Activated naive CD4-positive, alpha-beta T cell treated with anti-CD3 and anti-CD28 coated beads, Interleukin-2, amount 10 ng/mL, durations not matched to agents 7 days and 5 days (primary cell): ENCODE measurements around the gene WASL.

Experiments used
- CTCF ChIA-PET: fragments of 350-600 bp; sonication (Branson Sonifier 250); formaldehyde crosslinking; loops from one replicate; lab custom pipeline; 2021; ENCODE audit warnings: antibody characterized with exemption; lab: Charles Lee
- DNase-seq: peaks from one replicate; pipeline ENCODE4 v3.0.0-alpha.2; 2020
- H3K27ac Mint-ChIP-seq: one replicate; pipeline ENCODE4 v1.8.0; 2021; ENCODE audit warnings: mild to moderate bottlenecking, moderate library complexity, mixed read lengths
- H3K27me3 Mint-ChIP-seq: one replicate; pipeline ENCODE4 v1.8.0; 2021; ENCODE audit warnings: mild to moderate bottlenecking, mixed read lengths
- H3K36me3 Mint-ChIP-seq: one replicate; pipeline ENCODE4 v1.8.0; 2021; ENCODE audit warnings: mixed read lengths
- H3K4me1 Mint-ChIP-seq: one replicate; pipeline ENCODE4 v1.8.0; 2021; ENCODE audit warnings: mixed read lengths
- H3K4me3 Mint-ChIP-seq: one replicate; pipeline ENCODE4 v1.8.0; 2021; ENCODE audit warnings: mild to moderate bottlenecking, moderate library complexity, mixed read lengths
- H3K9me3 Mint-ChIP-seq: one replicate; pipeline ENCODE4 v1.8.0; 2021; ENCODE audit warnings: mixed read lengths

Gene WASL

GRCh38 chr7:123681561-123681960 lies 67.2 kb downstream of the WASL start:
- H3K36me3 Mint-ChIP-seq: peaks cover 6% of the 10 kb centered on the region
- no peak overlapping the region for H3K4me3 Mint-ChIP-seq
- H3K27me3 Mint-ChIP-seq: no peaks in the 10 kb centered on the region
- DNase-seq: no peak
- CTCF ChIA-PET: interaction anchor here (1.1 to 1.5 kb wide), 4 partner anchors 9 to 184 kb away, joined by 3 to 17 read pairs (median 6); no protein-coding TSS in a partner anchor
- no peak overlapping the region for H3K27ac Mint-ChIP-seq
- H3K9me3 Mint-ChIP-seq: no peaks in the 10 kb centered on the region
- no peaks in the 10 kb centered on the region for H3K4me1 Mint-ChIP-seq

GRCh38 chr7:123680580-123680979 lies 68.2 kb downstream of the WASL start:
- H3K27me3 Mint-ChIP-seq: no peaks in the 10 kb centered on the region
- CTCF ChIA-PET: no interaction called here
- H3K4me1 Mint-ChIP-seq: no peaks in the 10 kb centered on the region
- peaks cover 6% of the 10 kb centered on the region for H3K36me3 Mint-ChIP-seq
- no peaks in the 10 kb centered on the region for H3K9me3 Mint-ChIP-seq
- no peak overlapping the region for H3K27ac Mint-ChIP-seq
- no peak overlapping the region for H3K4me3 Mint-ChIP-seq
- no peak for DNase-seq

- CTCF ChIA-PET: no interaction called here
- no peak overlapping the region for H3K27ac Mint-ChIP-seq
- no peak overlapping the region for H3K4me3 Mint-ChIP-seq
- H3K36me3 Mint-ChIP-seq: peaks cover 6% of the 10 kb centered on the region
- DNase-seq: no peak
- H3K27me3 Mint-ChIP-seq: no peaks in the 10 kb centered on the region
- H3K9me3 Mint-ChIP-seq: no peaks in the 10 kb centered on the region
- no peaks in the 10 kb centered on the region for H3K4me1 Mint-ChIP-seq
Observed at GRCh38 chr7:123679614-123680013, 69.2 kb downstream of the WASL start.

GRCh38 chr7:123677061-123677715 lies 71.6 kb downstream of the WASL start:
- Mint-ChIP-seq H3K4me1 (no peaks in the 10 kb centered on the region), H3K27ac (no peak overlapping the region), H3K9me3 (no peaks in the 10 kb centered on the region), H3K4me3 (no peak overlapping the region), H3K27me3 (no peaks in the 10 kb centered on the region), H3K36me3 (no peaks in the 10 kb centered on the region)
- DNase-seq: no peak
- CTCF ChIA-PET: no interaction called here

- no peaks in the 10 kb centered on the region for H3K4me1 Mint-ChIP-seq
- CTCF ChIA-PET: interaction anchor here (1.0 kb wide), 1 partner anchor 26 kb away, joined by 3 read pairs; no protein-coding TSS in a partner anchor
- no peak overlapping the region for H3K27ac Mint-ChIP-seq
- no peaks in the 10 kb centered on the region for H3K9me3 Mint-ChIP-seq
- H3K27me3 Mint-ChIP-seq: no peaks in the 10 kb centered on the region
- no peak overlapping the region for H3K4me3 Mint-ChIP-seq
- DNase-seq: no peak
- no peaks in the 10 kb centered on the region for H3K36me3 Mint-ChIP-seq
Observed at GRCh38 chr7:123675181-123675473, 73.7 kb downstream of the WASL start.

GRCh38 chr7:123674399-123675180 lies 74.2 kb downstream of the WASL start:
- Mint-ChIP-seq H3K4me3 (no peak overlapping the region), H3K27ac (no peak overlapping the region), H3K36me3 (no peaks in the 10 kb centered on the region), H3K4me1 (no peaks in the 10 kb centered on the region), H3K9me3 (no peaks in the 10 kb centered on the region), H3K27me3 (no peaks in the 10 kb centered on the region)
- no peak for DNase-seq
- CTCF ChIA-PET: interaction anchor here (1.0 kb wide), 1 partner anchor 27 kb away, joined by 3 read pairs; no protein-coding TSS in a partner anchor

- H3K4me3 Mint-ChIP-seq: no peak overlapping the region
- H3K4me1 Mint-ChIP-seq: no peaks in the 10 kb centered on the region
- no peak overlapping the region for H3K27ac Mint-ChIP-seq
- no peaks in the 10 kb centered on the region for H3K27me3 Mint-ChIP-seq
- CTCF ChIA-PET: interaction anchor here (1.0 kb wide), 1 partner anchor 27 kb away, joined by 3 read pairs; no protein-coding TSS in a partner anchor
- H3K9me3 Mint-ChIP-seq: no peaks in the 10 kb centered on the region
- no peaks in the 10 kb centered on the region for H3K36me3 Mint-ChIP-seq
- no peak for DNase-seq
Observed at GRCh38 chr7:123673752-123674398, 74.9 kb downstream of the WASL start.

- H3K9me3 Mint-ChIP-seq: no peaks in the 10 kb centered on the region
- CTCF ChIA-PET: no interaction called here
- no peaks in the 10 kb centered on the region for H3K4me1 Mint-ChIP-seq
- no peaks in the 10 kb centered on the region for H3K27me3 Mint-ChIP-seq
- no peak for DNase-seq
- H3K4me3 Mint-ChIP-seq: no peak overlapping the region
- no peaks in the 10 kb centered on the region for H3K36me3 Mint-ChIP-seq
- H3K27ac Mint-ChIP-seq: no peak overlapping the region
Observed at GRCh38 chr7:123673137-123673732, 75.6 kb downstream of the WASL start.

GRCh38 chr7:123669485-123669884 lies 79.3 kb downstream of the WASL start:
- Mint-ChIP-seq H3K27ac (no peak overlapping the region), H3K9me3 (no peaks in the 10 kb centered on the region), H3K36me3 (no peaks in the 10 kb centered on the region), H3K4me1 (no peaks in the 10 kb centered on the region), H3K27me3 (peaks cover 10% of the 10 kb centered on the region), H3K4me3 (no peak overlapping the region)
- CTCF ChIA-PET: no interaction called here
- no peak for DNase-seq

GRCh38 chr7:123666492-123666891 lies 82.3 kb downstream of the WASL start:
- DNase-seq: no peak
- CTCF ChIA-PET: interaction anchor here (0.6 kb wide), 1 partner anchor 360 kb away, joined by 3 read pairs; no protein-coding TSS in a partner anchor
- Mint-ChIP-seq H3K4me1 (no peaks in the 10 kb centered on the region), H3K27me3 (peaks cover 13% of the 10 kb centered on the region), H3K9me3 (no peaks in the 10 kb centered on the region), H3K27ac (no peak overlapping the region), H3K36me3 (no peaks in the 10 kb centered on the region), H3K4me3 (no peak overlapping the region)

GRCh38 chr7:123665896-123666295 lies 82.9 kb downstream of the WASL start:
- Mint-ChIP-seq H3K27ac (no peak overlapping the region), H3K4me1 (no peaks in the 10 kb centered on the region), H3K36me3 (no peaks in the 10 kb centered on the region), H3K27me3 (peaks cover 13% of the 10 kb centered on the region), H3K9me3 (no peaks in the 10 kb centered on the region), H3K4me3 (no peak overlapping the region)
- no peak for DNase-seq
- CTCF ChIA-PET: interaction anchor here (0.6 kb wide), 1 partner anchor 361 kb away, joined by 3 read pairs; no protein-coding TSS in a partner anchor

- no peaks in the 10 kb centered on the region for H3K9me3 Mint-ChIP-seq
- no peak overlapping the region for H3K4me3 Mint-ChIP-seq
- H3K27me3 Mint-ChIP-seq: peaks cover 18% of the 10 kb centered on the region
- H3K36me3 Mint-ChIP-seq: no peaks in the 10 kb centered on the region
- no peaks in the 10 kb centered on the region for H3K4me1 Mint-ChIP-seq
- no peak for DNase-seq
- no peak overlapping the region for H3K27ac Mint-ChIP-seq
- CTCF ChIA-PET: interaction anchor here (1.0 kb wide), 1 partner anchor 17 kb away, joined by 3 read pairs; no protein-coding TSS in a partner anchor
Observed at GRCh38 chr7:123665157-123665556, 83.6 kb downstream of the WASL start.

GRCh38 chr7:123663200-123663599 lies 85.6 kb downstream of the WASL start:
- H3K4me3 Mint-ChIP-seq: no peak overlapping the region
- CTCF ChIA-PET: interaction anchor here (0.6 kb wide), 1 partner anchor 415 kb away, joined by 4 read pairs; no protein-coding TSS in a partner anchor
- H3K27ac Mint-ChIP-seq: no peak overlapping the region
- no peak for DNase-seq
- no peaks in the 10 kb centered on the region for H3K36me3 Mint-ChIP-seq
- peaks cover 19% of the 10 kb centered on the region for H3K27me3 Mint-ChIP-seq
- no peaks in the 10 kb centered on the region for H3K4me1 Mint-ChIP-seq
- no peaks in the 10 kb centered on the region for H3K9me3 Mint-ChIP-seq

GRCh38 chr7:123662755-123663154 lies 86.0 kb downstream of the WASL start:
- Mint-ChIP-seq H3K27ac (no peak overlapping the region), H3K9me3 (no peaks in the 10 kb centered on the region), H3K4me3 (no peak overlapping the region), H3K27me3 (peaks cover 19% of the 10 kb centered on the region), H3K4me1 (no peaks in the 10 kb centered on the region), H3K36me3 (no peaks in the 10 kb centered on the region)
- CTCF ChIA-PET: interaction anchor here (0.6 kb wide), 1 partner anchor 416 kb away, joined by 4 read pairs; no protein-coding TSS in a partner anchor
- DNase-seq: no peak
